Natural killer cell (primary cell): ENCODE results near the gene RNF150. TPM values are rescaled to one million over a fixed set of nuclear protein-coding genes. Genes with fewer than 3 reads are reported as not detected.

Experiments used
- ATAC-seq, 3 donors: fragments of 150-1000 bp in 2 of 3; fragments of 200-7000 bp in 1 of 3; cut with Tn5 transposase; 1 replicate in 1 of 3; 2 replicates in 2 of 3; pipeline ENCODE4 v1.10.0; 2021; ENCODE audit warnings: mild to moderate bottlenecking in 2 of 3, moderate library complexity in 2 of 3
- DNase-seq, 2 donors: peaks; one replicate each; pipeline versions ENCODE4 v3.0.0 to v3.0.0-alpha.2; 2013 to 2021; ENCODE audit warnings: mixed read lengths in 1 of 2
- H3K27ac ChIP-seq: one replicate; pipeline ENCODE4 v1.5.1; 2013; ENCODE audit warnings: mild to moderate bottlenecking, low read length
- H3K27me3 ChIP-seq: one replicate; pipeline ENCODE4 v1.6.1; 2013; ENCODE audit warnings: low read length; ENCODE audit not compliant: control insufficient read depth, insufficient read depth
- H3K36me3 ChIP-seq: one replicate; pipeline ENCODE4 v1.6.1; 2013; ENCODE audit warnings: low read length; ENCODE audit not compliant: control insufficient read depth, insufficient read depth
- H3K4me1 ChIP-seq: one replicate; pipeline ENCODE4 v1.6.1; 2013; ENCODE audit warnings: low read length; ENCODE audit not compliant: control insufficient read depth, insufficient read depth
- H3K4me3 ChIP-seq: one replicate; pipeline ENCODE4 v1.5.1; 2013; ENCODE audit warnings: low read length
- H3K9me3 ChIP-seq: one replicate; pipeline ENCODE4 v1.6.1; 2013; ENCODE audit warnings: low read length; ENCODE audit not compliant: control insufficient read depth, insufficient read depth
- H3K27ac Mint-ChIP-seq, 2 donors: one replicate each; pipeline ENCODE4 v1.8.0; 2022; ENCODE audit warnings: mild to moderate bottlenecking in 2 of 2, mixed read lengths in 2 of 2, moderate library complexity in 1 of 2
- H3K27me3 Mint-ChIP-seq, 2 donors: one replicate each; pipeline ENCODE4 v1.8.0; 2022; ENCODE audit warnings: low read depth in 2 of 2, mixed read lengths in 2 of 2
- H3K36me3 Mint-ChIP-seq: one replicate; pipeline ENCODE4 v1.8.0; 2022; ENCODE audit warnings: mixed read lengths
- H3K4me1 Mint-ChIP-seq, 2 donors: one replicate each; pipeline ENCODE4 v1.8.0; 2022; ENCODE audit warnings: mixed read lengths in 2 of 2
- H3K4me3 Mint-ChIP-seq: one replicate; pipeline ENCODE4 v1.8.0; 2022; ENCODE audit warnings: mild to moderate bottlenecking, moderate library complexity, mixed read lengths
- H3K9me3 Mint-ChIP-seq, 2 donors: one replicate each; pipeline ENCODE4 v1.8.0; 2022; ENCODE audit warnings: mixed read lengths in 2 of 2
- WGBS: methylation state at CpG from one replicate; pipeline ENCODE4 v1.1.7; 2013; ENCODE audit warnings: missing lambda C conversion rate; ENCODE audit not compliant: insufficient coverage; 5-methylcytosine and 5-hydroxymethylcytosine counted together
- intact Hi-C: fragments of 100-400 bp; cut with micrococcal nuclease; formaldehyde crosslinking; loops from one replicate; pipeline ENCODE4 v1.14.2; 2022
- total RNA-seq, 4 donors: library from RNA; stranded (reverse); fragments of 120-200 nt in 1 of 4; gene quantifications; one replicate each; pipeline versions ENCODE4 v1.2.3 to v1.2.4, GENCODE V29; 2013 to 2022
- TF ChIP-seq, protein P1 (sequence below): fragments of 200-600 bp; IDR thresholded peaks from one replicate; pipeline ENCODE4 v1.8.0; 2022; ENCODE audit warnings: antibody characterized with exemption

The RNF150 gene
- total RNA-seq, 3 donors from 2014 or later (not counting 1 experiment from before 2014, with no cell fraction given) = 0.09 TPM; not detected in 2

DNA sequence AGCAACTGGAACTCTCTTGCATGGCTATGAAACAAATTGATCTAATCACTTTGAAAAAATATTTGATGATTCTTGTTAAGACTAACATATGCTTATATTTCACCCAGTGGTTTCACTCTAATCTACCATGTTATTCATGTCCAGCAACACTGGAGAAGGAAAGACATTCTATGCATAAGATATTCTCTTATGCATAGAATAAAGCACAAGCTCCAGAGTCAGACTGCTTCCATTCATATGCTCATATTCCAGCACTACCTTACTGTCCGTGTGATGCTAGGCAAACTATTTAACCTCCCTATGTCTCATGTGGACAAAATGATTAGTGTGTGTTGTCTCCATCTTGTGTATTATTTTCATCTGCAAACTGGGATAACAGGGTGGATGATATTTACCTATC, 124.1 kb downstream of the RNF150 start:
- Histone ChIP-seq H3K27ac (no peak overlapping the region), H3K4me1 (no peaks in the 10 kb centered on the region), H3K4me3 (no peak overlapping the region), H3K27me3 (no peaks in the 10 kb centered on the region), H3K36me3 (no peaks in the 10 kb centered on the region), H3K9me3 (no peaks in the 10 kb centered on the region)
- Mint-ChIP-seq H3K36me3 (no peaks in the 10 kb centered on the region), H3K27ac (no peak overlapping the region), H3K4me1 (no peaks in the 10 kb centered on the region), H3K4me3 (no peak overlapping the region), H3K27me3 (no peaks in the 10 kb centered on the region), H3K9me3 (peaks cover 0 to 2% of the 10 kb centered on the region in 2 donors)
- WGBS = no CpG with 5 or more reads among the region's 1 CpG
- intact Hi-C loops = no loop called here
- TF ChIP-seq, protein P1, sequence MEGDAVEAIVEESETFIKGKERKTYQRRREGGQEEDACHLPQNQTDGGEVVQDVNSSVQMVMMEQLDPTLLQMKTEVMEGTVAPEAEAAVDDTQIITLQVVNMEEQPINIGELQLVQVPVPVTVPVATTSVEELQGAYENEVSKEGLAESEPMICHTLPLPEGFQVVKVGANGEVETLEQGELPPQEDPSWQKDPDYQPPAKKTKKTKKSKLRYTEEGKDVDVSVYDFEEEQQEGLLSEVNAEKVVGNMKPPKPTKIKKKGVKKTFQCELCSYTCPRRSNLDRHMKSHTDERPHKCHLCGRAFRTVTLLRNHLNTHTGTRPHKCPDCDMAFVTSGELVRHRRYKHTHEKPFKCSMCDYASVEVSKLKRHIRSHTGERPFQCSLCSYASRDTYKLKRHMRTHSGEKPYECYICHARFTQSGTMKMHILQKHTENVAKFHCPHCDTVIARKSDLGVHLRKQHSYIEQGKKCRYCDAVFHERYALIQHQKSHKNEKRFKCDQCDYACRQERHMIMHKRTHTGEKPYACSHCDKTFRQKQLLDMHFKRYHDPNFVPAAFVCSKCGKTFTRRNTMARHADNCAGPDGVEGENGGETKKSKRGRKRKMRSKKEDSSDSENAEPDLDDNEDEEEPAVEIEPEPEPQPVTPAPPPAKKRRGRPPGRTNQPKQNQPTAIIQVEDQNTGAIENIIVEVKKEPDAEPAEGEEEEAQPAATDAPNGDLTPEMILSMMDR = no peak
- DNase-seq (no peak), ATAC-seq (no peak)

DNA sequence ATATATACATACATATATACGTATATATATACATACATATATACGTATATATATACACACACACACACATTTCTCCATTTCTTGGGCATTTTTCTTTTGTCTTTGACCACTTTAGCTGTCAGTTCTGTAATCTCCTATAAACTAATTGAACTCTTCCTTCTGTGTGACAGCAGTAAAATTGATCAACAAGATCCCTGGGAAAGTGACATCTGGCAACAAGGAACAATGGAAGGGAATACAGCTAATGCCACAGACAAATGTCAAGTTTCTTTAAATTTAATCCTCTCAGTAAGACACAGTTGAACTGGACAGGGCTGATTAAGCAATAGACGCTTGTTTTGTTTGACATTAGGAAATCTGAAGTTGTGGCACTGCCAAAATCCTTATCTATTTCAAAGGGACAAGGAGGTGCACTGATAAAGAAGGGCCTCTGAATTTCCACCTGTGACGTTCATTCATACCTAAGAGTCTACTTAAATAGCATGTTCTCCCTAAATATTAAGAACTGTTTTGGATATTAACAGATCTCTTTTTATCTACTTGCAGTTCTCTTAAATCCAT, 126.9 kb downstream of the RNF150 start:
- intact Hi-C loops = no loop called here

DNA sequence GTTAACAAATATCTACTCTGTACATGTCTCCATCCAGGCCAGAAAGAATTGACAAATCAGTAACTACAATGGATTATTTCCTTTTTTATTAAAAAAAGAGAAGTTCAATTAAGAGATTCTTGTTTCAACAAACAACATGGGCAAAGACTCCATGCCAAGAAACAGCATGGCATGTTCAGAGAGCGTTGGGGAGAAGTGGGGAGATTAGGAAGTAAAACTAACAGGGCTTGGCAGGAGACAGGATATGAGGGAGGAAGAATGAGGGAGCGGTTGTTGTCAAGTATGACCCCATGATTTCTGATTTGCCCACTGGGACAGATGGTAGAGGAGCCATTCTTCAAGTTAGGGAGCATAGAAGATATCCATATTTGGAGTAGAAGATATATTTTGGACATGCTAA, 128.4 kb downstream of the RNF150 start:
- no peaks in the 10 kb centered on the region for H3K36me3 Mint-ChIP-seq
- intact Hi-C loops = no loop called here
- DNase-seq = no peak
- no peak overlapping the region for H3K27ac ChIP-seq
- H3K4me3 Mint-ChIP-seq = no peak overlapping the region
- H3K27me3 ChIP-seq = no peaks in the 10 kb centered on the region
- H3K27me3 Mint-ChIP-seq = no peaks in the 10 kb centered on the region
- TF ChIP-seq, protein P1 = no peak
- H3K4me3 ChIP-seq = no peak overlapping the region
- no peak for ATAC-seq
- 70% methylated on average over 2 of the region's 2 CpGs for WGBS
- no peaks in the 10 kb centered on the region for H3K9me3 ChIP-seq
- no peaks in the 10 kb centered on the region for H3K4me1 ChIP-seq
- no peaks in the 10 kb centered on the region for H3K36me3 ChIP-seq
- H3K4me1 Mint-ChIP-seq = no peaks in the 10 kb centered on the region
- no peak overlapping the region for H3K27ac Mint-ChIP-seq
- peaks cover 2% of the 10 kb centered on the region in 2 donors for H3K9me3 Mint-ChIP-seq

More for the DNA sequence above, 126.9 kb downstream of the RNF150 start:
- ATAC-seq = no peak
- H3K4me1 Mint-ChIP-seq = no peaks in the 10 kb centered on the region
- no peak overlapping the region for H3K27ac Mint-ChIP-seq
- 48% methylated on average over 2 of the region's 4 CpGs for whole genome bisulfite sequencing
- TF ChIP-seq, protein P1 = no peak
- no peak overlapping the region for H3K27ac ChIP-seq
- H3K9me3 Mint-ChIP-seq = no peaks in the 10 kb centered on the region
- no peak for DNase-seq
- H3K4me1 ChIP-seq = no peaks in the 10 kb centered on the region
- H3K36me3 Mint-ChIP-seq = no peaks in the 10 kb centered on the region
- no peaks in the 10 kb centered on the region for H3K27me3 Mint-ChIP-seq
- H3K4me3 ChIP-seq = no peak overlapping the region
- H3K36me3 ChIP-seq = no peaks in the 10 kb centered on the region
- H3K4me3 Mint-ChIP-seq = no peak overlapping the region
- H3K9me3 ChIP-seq = no peaks in the 10 kb centered on the region
- H3K27me3 ChIP-seq = no peaks in the 10 kb centered on the region

DNA sequence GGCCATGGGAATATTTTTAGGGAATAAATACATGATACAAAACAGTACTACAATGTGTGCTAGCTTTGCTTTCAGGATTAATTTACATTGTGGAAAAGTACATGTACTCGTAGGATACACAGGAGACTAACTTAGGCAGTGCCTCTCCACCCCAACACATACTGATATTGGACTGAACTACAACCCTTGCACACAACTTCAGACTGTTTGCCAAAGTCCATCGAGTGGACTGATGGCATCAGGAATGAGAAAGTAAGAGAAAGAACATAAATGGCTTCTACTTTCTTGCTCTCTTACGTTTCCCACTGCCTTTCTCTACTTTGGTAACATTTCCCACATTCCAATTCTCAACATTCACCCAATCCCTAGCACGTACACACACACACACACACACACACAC, 130.1 kb downstream of the RNF150 start:
- H3K27me3 ChIP-seq = no peaks in the 10 kb centered on the region
- whole genome bisulfite sequencing = 84% methylated on average over 3 of the region's 4 CpGs
- no peak overlapping the region for H3K4me3 ChIP-seq
- peaks cover 2% of the 10 kb centered on the region in 2 donors for H3K9me3 Mint-ChIP-seq
- no peaks in the 10 kb centered on the region for H3K4me1 Mint-ChIP-seq
- H3K4me3 Mint-ChIP-seq = no peak overlapping the region
- no peaks in the 10 kb centered on the region for H3K36me3 Mint-ChIP-seq
- no peak overlapping the region for H3K27ac Mint-ChIP-seq
- ATAC-seq (no peak), DNase-seq (no peak)
- no peaks in the 10 kb centered on the region for H3K4me1 ChIP-seq
- H3K27ac ChIP-seq = no peak overlapping the region
- H3K27me3 Mint-ChIP-seq = no peaks in the 10 kb centered on the region
- H3K9me3 ChIP-seq = no peaks in the 10 kb centered on the region
- TF ChIP-seq, protein P1 = no peak
- intact Hi-C loops = no loop called here
- no peaks in the 10 kb centered on the region for H3K36me3 ChIP-seq
